Measurements from ENCODE around the gene TNRC18. TPM values are rescaled to one million over a fixed set of nuclear protein-coding genes. Genes with fewer than 3 reads are reported as not detected.

Gene TNRC18
- total and polyA plus RNA-seq, 4 donors: 33.4 to 117 (median 84.1) TPM

- Histone ChIP-seq H3K9ac (ENCODE audit: insufficient read depth in 1 of 2, low read length in 2 of 2) (no peak overlapping the region), H3K4me3 (no peak overlapping the region), H3K36me3 (ENCODE audit: control insufficient read depth in 4 of 4, insufficient read depth in 4 of 4, low read length in 4 of 4) (peaks cover 3 to 13% (median 6%) of the 10 kb centered on the region in 4 donors), H3K27me3 (ENCODE audit: control insufficient read depth in 3 of 3, insufficient read depth in 3 of 3, low read length in 2 of 3) (no peaks in the 10 kb centered on the region), H3K27ac (ENCODE audit: low read depth in 1 of 2, low read length in 1 of 2) (no peak overlapping the region), H3K4me1 (ENCODE audit: control insufficient read depth in 5 of 5, insufficient read depth in 5 of 5, low read length in 5 of 5) (no peaks in the 10 kb centered on the region), H3K9me3 (ENCODE audit: control insufficient read depth in 4 of 4, insufficient read depth in 3 of 4, low read length in 3 of 4) (no peaks in the 10 kb centered on the region)
- TF ChIP-seq CTCF (IDR thresholded peaks at IDR 0.05; ENCODE audit: control extremely low read depth, extremely low read depth): no peak
- 71 to 75% methylated on average over 35 of the region's 35 CpGs for WGBS, 2 donors
- ATAC-seq (ENCODE audit: insufficient read depth, low FRiP score): no peak
- no peak for DNase-seq
These were observed 119.8 kb downstream of the TNRC18 start for GRCh38 chr7:5303591-5304505.

GRCh38 chr7:5303061-5303460, 120.6 kb downstream of the TNRC18 start:
- TF ChIP-seq CTCF (IDR thresholded peaks at IDR 0.05; ENCODE audit: control extremely low read depth, extremely low read depth): no peak
- WGBS, 2 donors: 82% methylated on average over 18 of the region's 18 CpGs

GRCh38 chr7:5302577-5302976, 121.1 kb downstream of the TNRC18 start:
- ATAC-seq (ENCODE audit: insufficient read depth, low FRiP score): no peak
- no peak for TF ChIP-seq CTCF (IDR thresholded peaks at IDR 0.05; ENCODE audit: control extremely low read depth, extremely low read depth)
- WGBS, 2 donors: 67 to 68% methylated on average over 22 to 25 of the region's 25 CpGs

More at GRCh38 chr7:5303061-5303460, 120.6 kb downstream of the TNRC18 start:
- H3K4me3 ChIP-seq: no peak overlapping the region
- DNase-seq (no peak), ATAC-seq (ENCODE audit: insufficient read depth, low FRiP score) (no peak)
- no peaks in the 10 kb centered on the region for H3K4me1 ChIP-seq (ENCODE audit: control insufficient read depth in 5 of 5, insufficient read depth in 5 of 5, low read length in 5 of 5)
- H3K9me3 ChIP-seq (ENCODE audit: control insufficient read depth in 4 of 4, insufficient read depth in 3 of 4, low read length in 3 of 4): no peaks in the 10 kb centered on the region
- no peak overlapping the region for H3K9ac ChIP-seq (ENCODE audit: insufficient read depth in 1 of 2, low read length in 2 of 2)
- no peaks in the 10 kb centered on the region for H3K27me3 ChIP-seq (ENCODE audit: control insufficient read depth in 3 of 3, insufficient read depth in 3 of 3, low read length in 2 of 3)
- peaks cover 0 to 9% (median 2%) of the 10 kb centered on the region in 4 donors for H3K36me3 ChIP-seq (ENCODE audit: control insufficient read depth in 4 of 4, insufficient read depth in 4 of 4, low read length in 4 of 4)
- H3K27ac ChIP-seq (ENCODE audit: low read depth in 1 of 2, low read length in 1 of 2): no peak overlapping the region

More at GRCh38 chr7:5302577-5302976, 121.1 kb downstream of the TNRC18 start:
- DNase-seq: no peak
- Histone ChIP-seq H3K4me1 (ENCODE audit: control insufficient read depth in 5 of 5, insufficient read depth in 5 of 5, low read length in 5 of 5) (no peaks in the 10 kb centered on the region), H3K9ac (ENCODE audit: insufficient read depth in 1 of 2, low read length in 2 of 2) (no peak overlapping the region), H3K27ac (ENCODE audit: low read depth in 1 of 2, low read length in 1 of 2) (no peak overlapping the region), H3K27me3 (ENCODE audit: control insufficient read depth in 3 of 3, insufficient read depth in 3 of 3, low read length in 2 of 3) (no peaks in the 10 kb centered on the region), H3K4me3 (no peak overlapping the region), H3K9me3 (ENCODE audit: control insufficient read depth in 4 of 4, insufficient read depth in 3 of 4, low read length in 3 of 4) (no peaks in the 10 kb centered on the region), H3K36me3 (ENCODE audit: control insufficient read depth in 4 of 4, insufficient read depth in 4 of 4, low read length in 4 of 4) (peaks cover 0 to 5% (median under 1%) of the 10 kb centered on the region in 4 donors)

All from lung (tissue), 12 donors.